ENCODE results near the gene SUGCT. TPM values are rescaled to one million over a fixed set of nuclear protein-coding genes. Genes with fewer than 3 reads are reported as not detected.

The SUGCT gene
- total and polyA plus RNA-seq, 10 donors, result 1.4 to 13.6 (median 2.5) TPM

DNA sequence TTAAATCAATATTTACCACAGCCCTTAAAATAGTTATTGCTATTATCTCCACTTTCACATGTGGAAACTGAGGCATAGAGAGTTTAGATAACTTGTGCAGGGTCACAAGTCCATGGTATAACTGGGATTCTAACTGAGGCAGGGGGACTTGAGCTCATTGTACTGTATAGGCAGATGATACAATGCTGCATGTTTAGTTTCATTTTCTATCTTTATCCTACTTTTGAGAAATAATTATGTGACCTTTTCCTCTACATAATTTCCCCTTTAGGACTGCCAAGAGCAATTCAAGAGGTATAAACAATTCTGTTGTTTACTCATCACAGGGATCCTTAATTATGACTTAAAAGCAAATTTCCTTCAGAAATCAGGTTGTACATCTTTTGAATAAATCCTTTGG, 193.1 kb downstream of the SUGCT start:
- intact Hi-C loops (cut with DNase I; ENCODE audit: low total_unique reads), result no loop called here
- H3K9me3 ChIP-seq, result no peaks in the 10 kb centered on the region
- no peaks in the 10 kb centered on the region for H3K27me3 ChIP-seq (replicated peaks in 1 of 7)
- no peaks in the 10 kb centered on the region for H3K36me3 ChIP-seq
- no peaks in the 10 kb centered on the region for H3K4me1 ChIP-seq
- TF ChIP-seq, protein P1, sequence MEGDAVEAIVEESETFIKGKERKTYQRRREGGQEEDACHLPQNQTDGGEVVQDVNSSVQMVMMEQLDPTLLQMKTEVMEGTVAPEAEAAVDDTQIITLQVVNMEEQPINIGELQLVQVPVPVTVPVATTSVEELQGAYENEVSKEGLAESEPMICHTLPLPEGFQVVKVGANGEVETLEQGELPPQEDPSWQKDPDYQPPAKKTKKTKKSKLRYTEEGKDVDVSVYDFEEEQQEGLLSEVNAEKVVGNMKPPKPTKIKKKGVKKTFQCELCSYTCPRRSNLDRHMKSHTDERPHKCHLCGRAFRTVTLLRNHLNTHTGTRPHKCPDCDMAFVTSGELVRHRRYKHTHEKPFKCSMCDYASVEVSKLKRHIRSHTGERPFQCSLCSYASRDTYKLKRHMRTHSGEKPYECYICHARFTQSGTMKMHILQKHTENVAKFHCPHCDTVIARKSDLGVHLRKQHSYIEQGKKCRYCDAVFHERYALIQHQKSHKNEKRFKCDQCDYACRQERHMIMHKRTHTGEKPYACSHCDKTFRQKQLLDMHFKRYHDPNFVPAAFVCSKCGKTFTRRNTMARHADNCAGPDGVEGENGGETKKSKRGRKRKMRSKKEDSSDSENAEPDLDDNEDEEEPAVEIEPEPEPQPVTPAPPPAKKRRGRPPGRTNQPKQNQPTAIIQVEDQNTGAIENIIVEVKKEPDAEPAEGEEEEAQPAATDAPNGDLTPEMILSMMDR (IDR thresholded peaks at IDR 0.05 in 8 of 11, conservative IDR thresholded peaks at IDR 0.05 in 3 of 11), result no peak
- no peak for TF ChIP-seq POLR2A (IDR thresholded peaks at IDR 0.05)
- TF ChIP-seq POLR2AphosphoS5 (IDR thresholded peaks at IDR 0.05), result no peak
- H3K4me3 ChIP-seq, result no peak overlapping the region
- DNase-seq, result no peak
- no peak overlapping the region for H3K27ac ChIP-seq

DNA sequence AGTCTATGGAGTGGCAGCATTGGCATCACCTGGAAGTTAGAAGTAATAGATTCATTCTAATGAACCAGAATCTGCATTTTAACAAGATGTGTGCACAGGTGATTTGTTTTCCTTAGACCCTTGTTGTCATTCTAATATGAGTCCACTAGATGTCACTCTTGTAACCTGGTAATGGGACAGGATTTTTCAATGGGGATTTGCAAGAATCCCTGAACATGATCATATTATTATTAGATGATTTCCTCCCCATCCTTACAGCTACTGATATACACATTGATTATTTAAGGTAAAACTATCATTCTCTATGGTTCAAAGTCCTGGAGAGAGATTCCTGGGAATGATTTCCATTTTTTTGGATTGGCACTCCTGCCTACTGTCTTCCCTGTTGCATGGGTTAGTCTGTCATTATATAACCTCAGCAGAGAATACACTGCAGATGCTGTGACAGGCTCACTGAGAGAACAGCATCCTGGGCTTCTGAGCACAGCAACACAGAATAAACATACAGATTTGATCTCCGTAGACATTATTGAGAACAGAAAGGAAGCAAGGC, 194.9 kb downstream of the SUGCT start:
- H3K27me3 ChIP-seq (replicated peaks in 1 of 7), result no peaks in the 10 kb centered on the region
- H3K27ac ChIP-seq, result no peak overlapping the region
- H3K4me1 ChIP-seq, result no peaks in the 10 kb centered on the region
- H3K9me3 ChIP-seq, result peaks cover 0 to 1% (median 0%) of the 10 kb centered on the region in 8 donors
- TF ChIP-seq, protein P1 (IDR thresholded peaks at IDR 0.05 in 8 of 11, conservative IDR thresholded peaks at IDR 0.05 in 3 of 11), result peak in 10 of 11 experiments; percentile 35 to 78 (median 70)
- no peak for TF ChIP-seq POLR2AphosphoS5 (IDR thresholded peaks at IDR 0.05)
- no peak for TF ChIP-seq POLR2A (IDR thresholded peaks at IDR 0.05)
- H3K36me3 ChIP-seq, result no peaks in the 10 kb centered on the region
- intact Hi-C loops (cut with DNase I; ENCODE audit: low total_unique reads), result loop anchor here (5.0 kb wide), 1 partner anchor 1368 kb away; no protein-coding TSS in a partner anchor
- WGBS, 5 donors, result 68 to 77% (median 72%) methylated on average over 1 of the region's 1 CpG
- H3K4me3 ChIP-seq, result no peak overlapping the region
- no peak for DNase-seq

DNA sequence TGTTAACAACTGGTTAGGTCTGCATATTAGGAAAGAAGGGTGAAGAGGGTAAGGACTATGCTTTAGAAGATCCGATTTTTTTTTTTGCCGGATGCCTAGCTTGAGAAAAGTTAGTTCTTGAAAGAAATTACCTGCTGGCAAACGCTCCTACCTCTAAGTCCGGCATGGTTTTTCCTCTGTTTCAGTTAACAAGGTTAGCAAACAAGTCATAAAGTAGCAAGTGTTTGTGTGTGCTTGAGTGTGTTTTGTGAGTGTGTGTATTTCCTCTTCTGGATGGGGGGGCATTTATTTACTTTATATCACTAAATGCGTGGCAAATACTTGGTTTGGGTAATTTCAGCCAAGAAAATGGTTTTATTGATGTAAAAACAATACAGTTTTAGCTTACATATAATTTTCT, 195.6 kb downstream of the SUGCT start:
- no peak overlapping the region for H3K4me3 ChIP-seq
- no peaks in the 10 kb centered on the region for H3K4me1 ChIP-seq
- no peaks in the 10 kb centered on the region for H3K36me3 ChIP-seq
- 84 to 93% (median 90%) methylated on average over 5 of the region's 5 CpGs for WGBS, 5 donors
- peaks cover 0 to 5% (median 0%) of the 10 kb centered on the region in 8 donors for H3K9me3 ChIP-seq
- intact Hi-C loops (cut with DNase I; ENCODE audit: low total_unique reads), result loop anchor here (5.0 kb wide), 1 partner anchor 1367 kb away; no protein-coding TSS in a partner anchor
- no peak for TF ChIP-seq POLR2AphosphoS5 (IDR thresholded peaks at IDR 0.05)
- TF ChIP-seq POLR2A (IDR thresholded peaks at IDR 0.05), result no peak
- TF ChIP-seq, protein P1 (IDR thresholded peaks at IDR 0.05 in 8 of 11, conservative IDR thresholded peaks at IDR 0.05 in 3 of 11), result no peak
- no peak overlapping the region for H3K27ac ChIP-seq
- no peaks in the 10 kb centered on the region for H3K27me3 ChIP-seq (replicated peaks in 1 of 7)
- no peak for DNase-seq

DNA sequence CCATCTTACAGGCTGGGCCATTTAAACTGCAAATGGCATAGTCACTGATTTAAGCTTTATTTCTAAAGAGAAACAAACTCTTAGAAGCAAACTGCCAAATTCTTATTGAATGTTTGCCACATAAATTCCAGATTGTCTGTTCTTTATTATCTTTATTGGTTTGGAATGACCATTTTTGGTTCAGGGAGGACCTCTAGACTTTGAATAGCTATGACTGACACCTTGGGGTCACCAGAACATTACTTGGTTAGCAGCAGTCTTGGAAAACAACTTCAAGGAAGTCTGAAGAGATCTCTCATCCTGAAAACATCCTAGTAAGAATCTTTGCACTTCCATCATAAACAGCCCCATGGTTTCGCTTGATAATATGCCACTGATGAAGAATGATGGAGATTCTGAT, 197.1 kb downstream of the SUGCT start:
- Histone ChIP-seq H3K27me3 (replicated peaks in 1 of 7) (no peaks in the 10 kb centered on the region), H3K4me3 (no peak overlapping the region), H3K9me3 (peaks cover 0 to 9% (median 0%) of the 10 kb centered on the region in 8 donors), H3K4me1 (no peaks in the 10 kb centered on the region), H3K27ac (no peak overlapping the region), H3K36me3 (no peaks in the 10 kb centered on the region)
- WGBS, 5 donors, result 2 to 50% (median 35%) methylated on average over 1 of the region's 1 CpG
- no peak for DNase-seq
- intact Hi-C loops (cut with DNase I; ENCODE audit: low total_unique reads), result loop anchor here (5.0 kb wide), 1 partner anchor 1365 kb away; no protein-coding TSS in a partner anchor
- TF ChIP-seq, protein P1 (IDR thresholded peaks at IDR 0.05 in 8 of 11, conservative IDR thresholded peaks at IDR 0.05 in 3 of 11), result no peak
- no peak for TF ChIP-seq POLR2A (IDR thresholded peaks at IDR 0.05)
- no peak for TF ChIP-seq POLR2AphosphoS5 (IDR thresholded peaks at IDR 0.05)
